HG02885 (cell line): ENCODE measurements around the gene SCYGR8.

ENCODE experiments used
- ATAC-seq: cut with Tn5 transposase; IDR thresholded peaks from one replicate; pipeline ENCODE4 v1.9.1; 2021; ENCODE audit warnings: mild to moderate bottlenecking; ENCODE audit not compliant: unreplicated experiment, poor library complexity

SCYGR8 gene

DNA sequence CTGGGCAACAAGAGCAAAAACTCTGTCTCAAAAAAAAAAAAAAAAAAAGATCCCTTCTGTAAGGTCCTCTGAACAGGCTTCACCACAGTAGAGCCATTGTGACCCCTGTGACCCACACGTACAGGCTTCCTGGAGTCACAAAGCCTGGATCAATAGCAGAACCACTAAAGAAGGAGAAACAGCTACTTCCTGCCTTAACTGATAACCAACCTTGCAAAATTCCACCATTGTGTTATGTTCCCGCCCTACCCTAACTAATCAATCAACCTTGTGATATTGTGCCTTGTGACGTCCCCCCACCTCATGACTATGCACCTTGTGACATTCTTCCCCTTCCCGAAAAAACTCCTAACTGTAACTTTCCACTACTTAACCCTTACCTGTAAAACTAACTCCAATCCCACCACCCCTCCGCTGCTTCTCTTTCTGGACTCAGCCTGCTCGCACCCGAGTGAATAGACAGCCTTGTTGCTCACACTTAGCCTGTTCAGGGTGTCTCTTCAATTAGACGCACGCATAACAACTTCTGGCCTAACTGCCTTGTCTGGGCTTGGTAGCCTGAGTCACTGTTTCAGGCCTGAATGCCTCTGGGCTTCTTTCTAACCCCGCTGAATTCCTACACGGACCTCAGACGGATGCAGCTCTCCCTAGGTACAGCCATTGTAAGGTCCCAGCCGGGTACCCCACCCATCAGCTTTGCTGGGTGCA, 13.9 kb downstream of the SCYGR8 start:
- no peak for ATAC-seq

DNA sequence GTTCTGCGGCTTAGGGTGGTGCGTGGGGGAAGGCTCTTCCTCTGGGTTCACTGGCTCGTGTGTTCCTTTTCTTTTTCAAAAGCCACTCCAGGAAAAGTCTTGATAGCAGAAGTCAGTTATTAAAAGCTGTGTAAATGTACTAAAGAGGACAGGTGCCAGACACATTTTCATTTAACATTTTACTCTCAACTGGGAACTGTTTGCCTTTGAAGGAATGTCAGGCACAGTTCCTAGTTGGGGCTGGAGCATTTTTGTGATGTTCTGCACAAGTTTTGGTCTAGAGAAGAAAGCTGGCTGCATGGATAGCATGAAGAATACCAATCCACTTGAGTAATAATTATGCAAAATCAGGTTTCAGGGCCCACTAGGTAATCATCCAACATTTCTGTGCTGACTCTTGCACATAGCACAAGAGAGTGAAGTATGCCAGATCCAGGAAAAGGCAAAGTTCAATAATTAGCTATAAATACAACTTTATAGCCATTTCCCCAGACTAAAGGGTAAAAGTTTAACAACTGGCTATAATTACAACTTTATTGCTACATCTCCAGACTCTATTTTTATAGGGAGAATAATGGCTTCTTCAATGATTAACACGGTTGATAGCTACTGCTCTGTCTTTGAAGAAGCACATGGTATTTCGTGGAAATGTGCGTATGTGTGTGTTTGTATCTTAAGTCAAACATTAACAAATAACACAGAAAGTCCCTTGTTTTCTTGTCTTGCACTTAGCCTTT, 16.2 kb downstream of the SCYGR8 start:
- ATAC-seq = no peak

DNA sequence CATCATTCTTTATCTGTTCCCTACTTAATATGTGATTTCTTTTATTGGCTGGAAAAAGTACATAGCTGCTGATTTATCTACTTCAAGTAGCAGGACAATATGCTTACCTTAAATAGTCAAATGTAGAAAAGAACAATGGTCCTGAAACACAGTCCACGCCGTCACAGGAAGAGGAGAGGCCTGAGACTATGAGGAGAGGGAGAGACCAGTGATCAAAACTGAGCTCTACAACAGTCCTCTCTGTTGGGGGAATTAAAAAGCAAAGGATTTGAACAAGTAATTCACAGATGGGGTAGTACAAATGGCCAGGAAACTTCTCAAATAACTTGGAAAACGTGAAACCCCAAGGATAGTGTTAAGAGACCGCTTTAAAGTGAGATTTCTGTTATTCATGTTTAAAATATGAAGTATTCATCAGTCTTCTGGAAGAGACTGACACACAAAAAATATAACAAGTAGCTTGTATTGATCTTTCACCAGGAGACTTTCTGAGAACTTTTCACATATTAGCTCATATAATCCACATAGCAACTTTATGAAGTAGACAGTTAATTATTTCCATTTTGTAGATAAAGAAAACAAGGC, 20.2 kb downstream of the SCYGR8 start:
- peak; percentile 24 for ATAC-seq

DNA sequence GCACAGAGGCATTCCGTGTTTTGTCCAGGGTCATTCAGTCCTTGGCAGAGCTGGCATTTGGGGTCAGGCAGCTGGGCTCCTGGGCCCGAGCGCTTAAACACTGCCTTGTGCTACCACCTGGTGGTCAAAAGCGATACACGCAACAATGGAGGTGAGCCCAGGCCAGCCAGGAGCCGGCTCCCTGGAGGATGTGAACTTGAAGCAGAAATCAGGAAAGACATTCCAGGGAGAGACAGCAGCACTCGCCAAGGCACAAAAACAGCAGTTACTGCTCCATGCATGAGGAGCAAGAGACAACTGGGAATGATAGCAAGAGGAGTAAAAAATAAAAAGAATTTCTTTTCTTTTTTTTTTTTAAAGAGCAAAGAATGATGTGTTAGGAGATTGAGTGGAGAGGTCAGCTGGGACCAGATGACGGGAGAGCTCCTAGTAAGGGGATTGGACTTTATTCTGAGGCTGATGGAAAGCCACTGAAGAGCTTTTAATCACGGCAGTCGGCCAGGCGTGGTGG, 20.7 kb downstream of the SCYGR8 start:
- ATAC-seq = peak; percentile 99

DNA sequence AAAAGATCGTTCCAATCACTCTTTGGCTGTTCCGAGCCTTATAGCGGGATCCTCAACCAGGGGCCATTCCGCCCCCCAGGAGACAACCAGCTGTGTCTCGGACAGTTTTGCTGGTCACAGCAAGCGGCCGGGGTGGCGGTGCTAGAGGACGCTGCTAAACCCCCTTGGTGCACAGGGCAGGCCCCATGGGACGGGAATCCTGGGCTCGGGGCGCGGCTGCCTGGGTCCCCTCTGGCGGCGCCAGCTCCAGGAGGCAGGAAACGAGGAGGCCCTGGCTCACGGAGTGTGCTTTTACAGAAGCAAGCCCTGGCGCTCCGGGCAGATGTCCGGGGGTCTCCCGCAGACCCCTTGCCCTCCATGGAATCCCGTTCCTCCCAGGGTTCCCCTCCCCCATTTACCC, 22.1 kb downstream of the SCYGR8 start:
- no peak for ATAC-seq

DNA sequence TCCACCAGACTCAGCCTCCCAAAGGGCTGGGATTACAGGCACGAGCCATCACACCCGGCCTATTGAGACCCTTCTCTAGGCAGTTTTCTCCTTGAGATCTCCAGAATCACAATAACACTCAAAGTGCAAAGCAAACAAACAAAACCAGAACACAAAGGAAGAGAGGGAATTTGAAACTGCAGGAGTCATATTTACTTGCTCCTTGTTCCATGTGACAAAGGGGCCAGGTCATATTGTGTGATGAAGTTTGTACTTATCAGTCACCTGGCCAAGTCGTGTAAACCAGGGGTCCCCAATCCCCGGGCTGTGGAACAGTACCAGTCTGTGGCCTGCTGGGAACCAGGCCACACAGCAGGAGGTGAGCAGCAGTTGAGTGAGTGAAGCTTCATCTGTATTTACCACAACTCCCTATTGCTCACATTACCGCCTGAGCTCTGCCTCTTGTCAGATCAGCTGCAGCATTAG, 26.5 kb downstream of the SCYGR8 start:
- no peak for ATAC-seq

DNA sequence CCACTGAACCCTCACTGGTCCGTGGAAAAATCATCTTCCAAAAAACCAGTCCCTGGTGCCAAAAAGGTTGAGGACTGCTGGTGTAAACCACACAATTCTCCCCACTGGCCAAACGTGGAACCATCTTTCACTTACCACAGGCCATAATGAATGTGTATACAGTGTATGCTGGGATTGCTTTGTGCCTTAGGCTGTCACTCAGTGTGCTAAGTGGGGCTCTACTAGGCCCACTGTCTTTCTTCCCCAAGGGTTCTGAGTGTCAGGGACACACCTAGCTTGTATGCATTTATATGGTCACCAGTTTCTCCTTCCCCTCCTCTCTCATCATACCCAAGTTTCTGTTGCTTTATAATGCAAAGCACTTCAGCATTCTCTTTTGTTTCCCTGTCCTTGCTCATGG, 27.2 kb downstream of the SCYGR8 start:
- ATAC-seq = no peak

DNA sequence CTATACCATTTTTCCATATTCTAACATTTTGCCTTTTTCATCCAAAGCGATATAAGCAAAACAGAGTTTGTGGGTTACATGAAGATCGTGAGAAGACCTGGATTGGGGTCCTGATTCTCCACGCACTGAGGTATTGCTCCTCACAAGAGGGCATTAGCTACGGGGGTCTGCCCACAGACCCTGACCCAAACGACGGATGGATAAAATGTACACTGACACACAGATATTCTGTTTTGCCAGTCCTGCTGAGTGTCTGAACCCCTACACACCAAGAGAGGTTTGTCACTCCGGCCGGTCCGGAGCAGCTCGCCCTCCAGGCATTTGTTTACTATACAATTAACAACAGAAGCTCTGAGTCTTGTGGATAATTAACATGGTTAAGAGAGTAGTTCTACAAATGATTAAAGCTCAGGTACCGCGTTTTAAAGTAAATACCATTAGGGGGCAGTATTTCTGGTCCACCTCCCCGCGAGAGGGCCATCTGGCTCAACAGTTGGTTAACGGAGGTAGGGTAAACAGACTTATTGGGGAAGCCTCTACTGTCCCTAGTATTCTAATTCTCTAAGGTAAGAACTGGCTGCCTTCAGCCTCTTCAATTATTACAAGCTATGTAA, 28.4 kb downstream of the SCYGR8 start:
- peak; percentile 70 for ATAC-seq

DNA sequence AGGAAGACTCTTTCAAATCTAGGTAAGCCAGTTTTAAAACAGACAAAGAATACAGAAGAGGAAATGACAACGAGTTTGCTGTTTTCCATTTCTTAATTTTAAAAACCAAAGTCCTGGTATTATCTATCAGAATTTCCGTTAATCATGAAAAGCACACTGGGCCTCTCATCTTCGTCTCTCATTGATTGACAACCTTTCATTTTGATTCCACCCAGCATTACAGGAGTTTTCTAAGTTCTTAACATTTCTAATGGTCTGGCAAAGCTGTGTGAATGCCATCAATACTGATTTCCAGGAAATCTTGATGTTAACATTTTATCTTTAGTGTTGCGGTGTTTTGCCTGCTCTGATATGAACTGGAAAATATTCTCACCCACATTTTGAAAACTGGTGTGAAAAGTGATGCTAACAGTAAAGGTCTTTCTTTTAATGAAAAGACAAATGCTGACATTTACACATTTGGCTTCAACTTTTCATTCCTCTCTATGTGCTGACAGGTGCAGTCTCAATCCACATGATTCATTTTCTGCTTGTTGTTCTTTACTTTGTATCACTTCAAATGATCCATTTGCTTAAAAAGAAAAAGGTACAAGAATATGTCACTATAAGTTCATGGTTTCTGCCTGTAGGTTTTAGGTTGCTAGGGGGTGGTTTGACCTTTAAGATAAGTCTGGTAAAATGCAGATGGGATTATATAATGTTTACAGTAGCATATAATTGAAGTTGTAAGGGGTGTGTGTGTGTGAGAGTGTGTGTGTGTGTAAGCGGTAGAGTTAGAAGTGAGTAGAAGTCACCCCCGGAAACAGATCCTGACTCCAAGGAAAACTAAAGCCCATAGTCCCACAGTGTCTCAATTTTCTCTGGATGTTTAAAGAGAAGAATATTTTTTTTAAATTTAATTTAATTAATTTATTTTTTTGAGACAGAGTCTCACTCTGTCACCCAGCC, 29.5 kb downstream of the SCYGR8 start:
- no peak for ATAC-seq

DNA sequence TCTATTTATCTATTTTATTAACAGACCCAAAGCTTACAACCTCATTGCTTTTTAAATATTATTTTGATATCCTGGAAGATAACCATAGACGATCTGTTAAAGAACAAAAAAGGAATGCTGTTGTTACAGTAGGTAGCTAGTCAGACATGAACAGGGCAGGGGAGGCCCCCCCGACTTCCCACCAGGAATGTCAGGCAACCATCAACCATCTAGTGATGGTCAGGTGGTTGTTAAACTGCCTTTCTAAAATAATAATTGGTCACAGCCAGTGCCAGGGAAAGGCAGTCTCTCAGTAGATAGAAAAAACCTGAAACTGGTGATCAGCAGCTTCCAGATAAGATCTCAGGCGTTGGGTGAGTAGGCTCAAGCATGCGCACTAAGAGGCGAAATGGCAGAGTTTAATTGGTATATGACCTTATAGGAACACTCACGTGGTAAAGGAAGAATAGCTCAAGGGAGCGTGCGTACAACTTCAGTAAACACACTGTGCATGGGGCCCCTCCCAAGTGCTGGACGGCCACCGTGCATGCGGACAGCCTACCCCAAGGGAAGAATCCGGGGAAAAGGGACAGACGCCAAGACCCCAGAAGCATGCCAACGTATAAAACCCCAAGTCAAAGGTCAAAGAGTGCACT, 35.4 kb downstream of the SCYGR8 start:
- ATAC-seq = no peak

DNA sequence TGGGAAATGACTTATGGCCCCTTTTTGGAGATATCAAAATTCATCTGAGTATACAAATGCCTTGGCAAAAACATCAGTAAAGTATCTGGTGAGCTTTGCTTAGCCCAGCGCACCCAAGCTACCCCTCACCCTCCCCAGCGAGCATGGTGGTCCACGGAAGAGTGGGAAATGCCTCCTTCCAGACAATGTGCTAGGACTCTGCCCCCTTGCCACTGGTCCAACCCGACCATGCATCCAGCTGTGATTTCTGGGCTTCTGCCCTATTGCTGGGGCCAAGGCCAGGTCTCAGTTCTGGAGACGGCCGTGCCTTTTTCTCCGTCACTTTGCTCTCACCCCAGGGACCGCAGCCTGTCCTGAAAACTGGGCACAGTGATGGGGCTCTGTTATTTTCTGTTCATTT, 36.1 kb downstream of the SCYGR8 start:
- no peak for ATAC-seq

DNA sequence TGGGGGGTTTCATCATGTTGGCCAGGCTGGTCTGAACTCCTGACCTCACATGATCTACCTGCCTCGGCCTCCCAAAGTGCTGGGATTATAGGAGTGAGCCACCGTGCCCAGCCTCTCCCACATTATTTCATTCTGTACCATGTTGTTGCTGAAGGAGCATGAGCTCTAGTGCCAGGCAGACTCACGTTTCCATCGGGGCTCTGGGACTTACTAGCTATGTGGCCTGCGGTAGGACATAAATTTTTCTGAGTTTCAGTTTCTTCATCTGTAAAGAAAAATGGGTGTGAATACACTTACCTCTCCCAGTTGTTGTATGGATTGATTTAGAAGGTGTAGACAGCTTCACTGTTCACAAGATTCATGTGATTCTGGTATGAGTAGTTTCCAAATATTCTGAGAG, 37.1 kb downstream of the SCYGR8 start:
- peak; percentile 38 for ATAC-seq

DNA sequence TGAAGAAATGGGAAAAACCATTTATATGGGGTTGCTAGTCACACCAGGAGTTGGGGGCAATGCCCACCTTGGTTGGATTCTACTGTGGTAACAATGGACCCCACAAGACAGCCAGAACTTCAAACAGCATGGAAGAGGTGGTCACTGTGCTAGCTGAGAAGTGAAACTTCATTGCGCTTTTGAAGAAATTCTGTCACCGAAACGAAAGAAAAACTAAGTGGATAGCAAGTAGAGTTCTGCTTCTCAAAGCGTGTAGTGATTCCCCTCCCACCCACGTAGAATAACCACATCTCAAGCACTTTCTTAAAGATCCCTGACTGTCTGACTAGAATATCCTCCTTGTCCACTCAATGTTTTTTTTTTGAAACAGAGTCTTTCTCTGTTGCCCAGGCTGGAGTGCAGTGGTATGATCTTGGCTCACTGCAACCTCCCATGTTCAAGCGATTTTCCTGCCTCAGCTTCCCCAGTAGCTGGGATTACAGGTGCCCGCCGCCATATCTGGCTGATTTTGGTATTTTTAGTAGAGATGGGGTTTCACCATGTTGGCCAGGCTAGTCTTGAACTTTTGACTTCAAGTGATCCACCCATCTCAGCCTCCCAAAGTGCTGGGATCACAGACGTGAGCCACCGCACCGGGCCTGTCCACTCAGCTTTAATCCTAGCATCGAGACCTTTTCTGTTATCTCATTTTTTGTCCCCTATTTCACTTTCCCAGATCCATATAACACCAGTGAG, 37.9 kb downstream of the SCYGR8 start:
- ATAC-seq = peak; percentile 96

DNA sequence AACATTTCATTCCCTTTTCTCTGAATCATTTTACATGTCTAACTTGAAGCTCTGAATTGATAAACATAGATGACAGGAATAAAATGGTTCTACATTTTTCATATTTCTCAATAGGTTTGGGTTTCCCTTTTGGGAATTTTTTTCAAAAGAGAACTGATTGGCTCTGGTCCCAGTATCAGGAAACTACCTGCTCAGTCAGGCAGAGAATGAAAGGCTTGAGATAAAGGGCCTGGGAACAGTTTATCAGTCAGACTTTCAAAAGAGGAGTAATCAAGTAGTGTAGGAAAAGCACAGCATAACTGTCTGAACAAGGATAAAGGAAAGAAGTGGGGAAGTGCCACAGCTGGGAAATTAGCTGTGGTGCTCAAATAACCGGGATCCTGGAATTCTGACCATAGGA, 39.6 kb downstream of the SCYGR8 start:
- ATAC-seq = no peak

DNA sequence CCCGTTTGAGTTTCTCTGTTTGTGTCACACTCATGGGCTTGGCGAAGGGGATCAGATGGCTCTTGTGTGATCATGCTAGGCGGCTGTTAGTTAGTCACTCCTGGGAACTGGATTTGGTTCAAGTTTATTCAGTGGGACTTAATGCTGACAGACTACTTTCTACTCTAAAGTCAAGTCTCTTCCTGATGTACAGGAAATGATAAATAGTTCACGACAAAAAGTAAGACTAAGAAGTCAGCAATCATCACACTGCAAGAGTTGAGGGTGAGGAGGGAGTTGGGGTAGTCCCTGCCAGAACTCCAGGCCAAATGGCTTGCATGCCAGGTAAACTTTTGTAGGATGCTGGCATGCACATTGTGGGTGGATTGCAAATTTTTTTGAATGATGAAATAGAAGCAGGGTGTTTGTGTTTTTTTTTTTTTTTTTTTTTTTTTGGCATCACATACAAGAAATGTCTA, 42.9 kb downstream of the SCYGR8 start:
- ATAC-seq = no peak

DNA sequence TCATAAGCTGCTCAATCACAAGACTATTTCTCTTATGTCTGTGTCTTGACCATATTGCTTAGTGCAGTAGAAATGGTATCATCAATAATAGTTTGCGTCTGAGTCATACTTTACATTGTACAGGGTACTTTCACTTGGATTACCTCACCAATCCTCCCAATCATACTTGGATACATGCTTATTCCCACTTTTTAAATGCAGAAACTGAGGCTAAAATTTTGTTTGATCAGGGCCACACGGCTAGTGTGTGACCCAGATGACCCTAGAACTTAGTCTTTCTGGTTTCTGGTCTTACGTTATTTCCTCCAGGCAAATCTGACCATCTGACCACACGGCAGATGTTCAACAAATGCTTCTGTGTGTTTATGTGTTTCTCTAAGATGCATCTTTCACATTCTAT, 44.1 kb downstream of the SCYGR8 start:
- peak; percentile 65 for ATAC-seq

DNA sequence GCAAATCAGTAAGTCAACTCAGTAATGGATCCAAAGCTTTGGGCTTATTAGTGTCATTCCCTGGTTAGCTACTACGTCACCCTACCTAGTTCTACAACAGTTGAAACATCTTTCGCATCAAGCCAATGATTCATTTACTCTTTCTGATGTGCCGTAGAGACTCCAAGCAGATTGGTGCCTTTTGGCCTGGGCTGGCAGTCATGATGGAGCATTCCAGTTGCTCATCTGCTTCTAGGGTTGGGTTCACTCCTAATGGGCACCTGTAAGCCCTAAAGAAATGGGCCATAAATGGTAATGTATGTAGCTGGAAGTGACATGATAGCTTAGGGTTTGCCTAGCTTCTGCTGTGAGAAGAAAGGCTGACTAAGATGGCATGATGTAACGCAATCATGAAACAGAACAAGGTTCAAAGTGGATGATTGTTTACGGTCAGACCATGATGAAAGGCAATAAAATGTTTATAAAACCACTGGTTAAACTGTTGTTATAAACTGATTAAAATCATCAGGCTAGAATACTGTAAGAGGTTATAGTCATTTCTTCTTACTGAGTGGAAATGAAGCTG, 47.5 kb downstream of the SCYGR8 start:
- no peak for ATAC-seq
